Retinal pigment epithelial cell (primary cell): ENCODE measurements around the gene BCKDHB.

Experiments
- DNase-seq: peaks from one replicate; pipeline ENCODE4 v3.0.0-alpha.2; 2010; ENCODE audit warnings: low read depth
- H3K4me3 ChIP-seq: 2 replicates; pipeline ENCODE4 v1.5.1; 2011; ENCODE audit warnings: mild to moderate bottlenecking, low read length, control low read depth, moderate library complexity
- TF ChIP-seq, protein P1 (sequence below): conservative IDR thresholded peaks from 2 replicates; pipeline ENCODE4 v1.5.1; 2011; ENCODE audit warnings: low read depth, low read length, control low read depth, inconsistent platforms

Gene BCKDHB

DNA sequence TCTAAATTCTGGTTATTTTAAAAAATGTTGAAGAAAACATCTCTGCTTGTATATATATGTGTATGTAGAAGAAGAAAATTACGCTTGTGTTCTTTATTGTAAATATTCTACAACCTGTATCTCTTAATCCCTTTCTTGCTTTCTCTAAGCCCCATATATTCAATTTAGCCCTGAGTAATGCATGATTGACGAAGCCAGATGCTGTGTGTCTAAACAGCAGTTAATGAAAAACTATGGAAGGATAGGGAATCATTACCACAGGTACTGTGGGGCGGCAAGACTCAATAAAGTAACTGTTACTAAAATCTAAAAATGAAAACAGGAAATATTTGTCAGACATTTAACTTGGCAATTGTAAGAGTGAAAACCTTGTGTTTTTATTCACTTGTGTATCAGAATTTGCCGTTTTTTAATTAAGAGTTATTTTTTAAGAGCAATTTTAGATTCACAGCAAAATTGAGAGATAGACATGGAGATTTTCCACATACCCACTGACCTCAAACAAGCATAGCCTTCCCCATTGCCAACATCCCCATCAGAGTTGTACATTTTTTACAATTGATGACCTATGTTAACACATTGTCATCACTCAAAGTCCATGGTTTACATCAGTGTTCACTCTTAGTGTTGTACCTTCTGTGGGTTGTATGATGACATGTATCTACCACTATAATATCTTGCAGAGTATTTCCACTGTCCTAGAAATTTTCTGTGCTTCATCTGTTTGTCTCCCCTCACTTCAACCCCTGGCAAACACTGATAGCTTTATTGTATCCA lies 76.7 kb downstream of the BCKDHB start:
- no peak for DNase-seq
- TF ChIP-seq, protein P1, sequence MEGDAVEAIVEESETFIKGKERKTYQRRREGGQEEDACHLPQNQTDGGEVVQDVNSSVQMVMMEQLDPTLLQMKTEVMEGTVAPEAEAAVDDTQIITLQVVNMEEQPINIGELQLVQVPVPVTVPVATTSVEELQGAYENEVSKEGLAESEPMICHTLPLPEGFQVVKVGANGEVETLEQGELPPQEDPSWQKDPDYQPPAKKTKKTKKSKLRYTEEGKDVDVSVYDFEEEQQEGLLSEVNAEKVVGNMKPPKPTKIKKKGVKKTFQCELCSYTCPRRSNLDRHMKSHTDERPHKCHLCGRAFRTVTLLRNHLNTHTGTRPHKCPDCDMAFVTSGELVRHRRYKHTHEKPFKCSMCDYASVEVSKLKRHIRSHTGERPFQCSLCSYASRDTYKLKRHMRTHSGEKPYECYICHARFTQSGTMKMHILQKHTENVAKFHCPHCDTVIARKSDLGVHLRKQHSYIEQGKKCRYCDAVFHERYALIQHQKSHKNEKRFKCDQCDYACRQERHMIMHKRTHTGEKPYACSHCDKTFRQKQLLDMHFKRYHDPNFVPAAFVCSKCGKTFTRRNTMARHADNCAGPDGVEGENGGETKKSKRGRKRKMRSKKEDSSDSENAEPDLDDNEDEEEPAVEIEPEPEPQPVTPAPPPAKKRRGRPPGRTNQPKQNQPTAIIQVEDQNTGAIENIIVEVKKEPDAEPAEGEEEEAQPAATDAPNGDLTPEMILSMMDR = no peak
- H3K4me3 ChIP-seq = no peak overlapping the region

DNA sequence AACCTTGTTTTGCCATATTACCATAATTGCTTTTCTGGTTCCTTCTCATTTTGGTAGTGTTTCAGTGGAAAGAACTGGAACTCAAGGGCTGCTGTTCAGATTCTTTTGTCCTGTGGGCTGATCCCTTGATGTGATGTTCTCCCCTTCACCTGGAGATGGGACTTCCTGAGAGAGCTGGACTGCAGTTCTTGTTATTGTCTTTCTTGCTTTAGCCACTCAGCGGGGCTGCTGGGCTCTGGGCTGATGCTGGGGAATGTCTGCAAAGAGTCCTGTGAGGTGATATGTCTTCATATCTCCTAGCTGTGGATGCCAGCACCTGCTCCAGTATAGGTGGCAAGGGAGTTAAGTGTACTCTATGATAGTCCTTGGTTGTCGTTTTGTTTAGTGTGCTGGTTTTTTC lies 79.0 kb downstream of the BCKDHB start:
- no peak for DNase-seq
- no peak overlapping the region for H3K4me3 ChIP-seq
- TF ChIP-seq, protein P1 = no peak

DNA sequence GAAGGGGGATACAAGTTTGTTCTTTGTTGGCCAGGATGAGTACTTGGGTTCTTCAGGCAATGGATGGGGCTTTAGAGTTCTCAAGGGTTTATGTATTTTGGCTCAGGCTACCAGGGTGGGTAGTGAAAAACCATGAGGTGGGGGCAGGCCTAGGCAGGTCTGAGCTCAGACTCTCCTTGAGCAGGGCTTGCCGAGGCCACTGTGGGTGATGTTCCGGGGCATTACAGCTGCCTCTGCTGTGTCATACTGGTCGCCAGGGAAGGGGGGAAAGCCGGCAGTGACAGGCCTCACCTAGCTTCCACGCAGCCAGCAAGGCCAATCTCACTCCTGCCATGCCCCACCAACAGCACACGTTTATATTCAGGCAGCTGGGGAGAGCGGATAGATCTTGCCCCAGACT lies 79.6 kb downstream of the BCKDHB start:
- DNase-seq = no peak
- TF ChIP-seq, protein P1 = no peak

DNA sequence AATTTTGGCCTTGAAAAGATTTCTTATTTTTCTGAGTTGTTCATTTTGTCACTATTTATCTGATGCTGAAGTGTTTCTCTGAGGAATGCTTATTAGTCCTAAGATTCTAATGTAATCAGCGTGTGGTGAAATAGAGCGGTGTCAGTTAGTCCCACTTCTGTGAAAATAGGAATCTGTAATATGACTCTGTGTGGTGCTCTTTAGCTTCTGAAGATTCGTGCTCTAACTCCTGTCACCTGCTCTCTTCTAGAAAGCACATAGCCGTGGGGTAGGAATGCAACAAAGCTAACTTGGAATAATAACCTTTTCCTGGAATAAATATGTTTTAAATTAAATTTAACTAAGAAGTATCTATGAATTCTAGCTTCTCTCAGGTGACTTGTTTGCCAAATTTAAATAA lies 90.4 kb downstream of the BCKDHB start:
- TF ChIP-seq, protein P1 = no peak
- H3K4me3 ChIP-seq = no peak overlapping the region
- DNase-seq = no peak

More for the DNA sequence above, 79.6 kb downstream of the BCKDHB start:
- H3K4me3 ChIP-seq = no peak overlapping the region

DNA sequence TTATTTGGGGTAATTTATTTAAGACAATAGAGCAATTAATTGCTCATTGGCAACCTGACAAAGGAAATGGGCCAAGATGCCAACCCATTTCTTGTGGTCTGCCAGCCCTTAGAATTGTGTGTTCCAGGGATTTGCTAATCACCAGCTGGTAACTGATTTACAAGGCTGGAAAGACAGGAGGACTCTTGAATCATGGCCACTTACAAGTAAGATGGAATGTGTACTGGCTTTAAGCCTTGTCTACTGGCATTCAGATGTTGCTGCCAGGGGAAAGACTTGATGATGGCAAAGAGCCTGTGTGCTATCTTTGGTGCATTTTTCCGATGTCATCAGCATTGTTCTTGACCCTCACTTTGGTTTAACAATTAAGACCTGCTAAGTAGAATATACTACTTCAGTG lies 91.0 kb downstream of the BCKDHB start:
- peak; percentile 53 for DNase-seq
- TF ChIP-seq, protein P1 = peak; percentile 6
- H3K4me3 ChIP-seq = no peak overlapping the region

DNA sequence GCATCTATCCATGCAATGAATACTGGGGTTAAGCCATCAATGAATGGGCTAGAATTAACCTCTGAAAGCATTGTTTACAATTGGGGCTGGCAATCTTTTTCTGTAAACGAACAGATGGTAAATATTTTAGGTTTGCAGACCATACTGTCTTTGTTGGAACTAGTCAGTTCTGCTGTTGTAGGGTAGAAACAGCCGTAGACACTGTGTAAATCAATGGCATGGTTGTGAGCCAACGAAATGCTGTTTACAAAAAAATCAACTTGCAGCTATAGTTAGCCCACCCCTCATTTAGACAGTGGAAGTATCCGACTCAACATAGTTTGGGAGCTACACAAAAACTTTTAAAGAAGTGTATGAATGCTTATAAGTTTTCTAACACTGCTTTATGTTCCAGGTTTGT lies 91.5 kb downstream of the BCKDHB start:
- TF ChIP-seq, protein P1 = no peak
- DNase-seq = no peak
- no peak overlapping the region for H3K4me3 ChIP-seq

DNA sequence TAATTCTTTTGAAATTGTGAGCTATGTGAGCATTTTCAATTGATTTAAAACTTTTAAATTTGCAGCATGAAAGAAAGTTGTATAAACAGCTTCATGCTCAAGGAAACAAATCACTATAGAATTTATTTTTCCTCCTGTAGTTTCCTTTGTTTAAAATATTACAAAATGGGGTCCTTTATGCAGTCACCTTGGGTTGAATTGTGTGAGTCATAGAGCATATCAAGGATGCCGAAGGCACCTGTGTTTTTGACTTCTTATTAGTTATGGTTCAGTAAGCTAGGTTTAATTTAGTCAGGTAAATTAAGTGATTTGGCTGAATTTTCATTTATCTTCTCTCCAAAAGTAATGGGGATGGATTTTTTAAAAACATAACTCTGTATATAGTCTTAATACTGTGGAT lies 96.8 kb downstream of the BCKDHB start:
- H3K4me3 ChIP-seq = no peak overlapping the region
- DNase-seq = no peak
- TF ChIP-seq, protein P1 = no peak
